H1 (cell line): ENCODE data around the gene ACAA1. TPM values are rescaled to one million over a fixed set of nuclear protein-coding genes. Genes with fewer than 3 reads are reported as not detected.
A peak's percentile ranks its signal among the peaks of the same experiment; 100 is the strongest.

Source experiments
- CTCF ChIA-PET: fragments of 300-600 bp; sonication (Branson Sonifier 250); formaldehyde crosslinking; loops from one replicate; lab custom pipeline; 2021; ENCODE audit not compliant: partially characterized antibody; lab: Charles Lee
- POLR2A ChIA-PET: fragments of 300-600 bp; sonication (Branson Sonifier 250); formaldehyde crosslinking; loops from one replicate; lab custom pipeline; 2021; ENCODE audit warnings: inconsistent platforms; ENCODE audit not compliant: partially characterized antibody; lab: Charles Lee
- DNase-seq, 2 experiments: peaks; one replicate each; pipeline versions ENCODE4 v3.0.0 to v3.0.0-alpha.2; 2010 to 2022; ENCODE audit warnings: low spot score in 2 of 2, low read depth in 1 of 2, mixed read lengths in 1 of 2
- FAIRE-seq: peaks from 2 replicates; lab custom pipeline; 2011; peaks lifted over from hg19 to GRCh38; lab: Jason Lieb, UNC
- H2AFZ ChIP-seq: 2 replicates; pipeline ENCODE4 v1.8.1; 2012; ENCODE audit warnings: low read length, inconsistent platforms
- H2AK5ac ChIP-seq: 2 replicates; pipeline ENCODE4 v1.6.1; 2013; ENCODE audit warnings: low read depth, low read length
- H2BK120ac ChIP-seq: replicated peaks from 2 replicates; pipeline ENCODE3; 2013; ENCODE audit warnings: low read depth, low read length, inconsistent platforms
- H2BK12ac ChIP-seq: 2 replicates; pipeline ENCODE4 v1.6.1; 2013; ENCODE audit warnings: low read depth, low read length
- H2BK15ac ChIP-seq: 2 replicates; pipeline ENCODE4 v1.6.1; 2013; ENCODE audit warnings: low read length
- H2BK20ac ChIP-seq: 2 replicates; pipeline ENCODE4 v1.6.1; 2013; ENCODE audit warnings: low read length
- H2BK5ac ChIP-seq: 2 replicates; pipeline ENCODE4 v1.6.1; 2013; ENCODE audit warnings: low read depth, low read length
- H3K14ac ChIP-seq: 2 replicates; pipeline ENCODE4 v1.6.1; 2013; ENCODE audit warnings: inconsistent platforms; ENCODE audit not compliant: insufficient read length
- H3K18ac ChIP-seq: 2 replicates; pipeline ENCODE4 v1.6.1; 2013; ENCODE audit warnings: low read length; ENCODE audit errors: extremely low read depth
- H3K23ac ChIP-seq: 2 replicates; pipeline ENCODE4 v1.6.1; 2013; ENCODE audit warnings: inconsistent platforms; ENCODE audit not compliant: insufficient read length
- H3K23me2 ChIP-seq: 2 replicates; pipeline ENCODE4 v1.6.1; 2013; ENCODE audit warnings: low read depth, low read length
- H3K27ac ChIP-seq: 2 replicates; pipeline ENCODE4 v1.6.1; 2011; ENCODE audit warnings: low read depth, low read length, inconsistent platforms
- H3K27me3 ChIP-seq, 4 experiments: replicated peaks in 1 of 4; 1 replicate in 1 of 4; 2 replicates in 3 of 4; pipeline versions ENCODE4 v1.6.1 to v1.8.1; 2011 to 2013; ENCODE audit warnings: low read length in 3 of 4, mild to moderate bottlenecking in 3 of 4, inconsistent platforms in 2 of 4, mixed read lengths in 2 of 4, moderate library complexity in 1 of 4; ENCODE audit not compliant: control insufficient read depth in 3 of 4, insufficient read depth in 3 of 4; ENCODE audit errors: extremely low read depth in 1 of 4
- H3K36me3 ChIP-seq, 4 experiments: 2 replicates each; pipeline versions ENCODE4 v1.6.1 to v1.8.1; 2011 to 2013; ENCODE audit warnings: mild to moderate bottlenecking in 4 of 4, low read length in 3 of 4, moderate library complexity in 2 of 4, control low read depth in 1 of 4, inconsistent platforms in 1 of 4; ENCODE audit not compliant: insufficient read depth in 4 of 4, control insufficient read depth in 2 of 4
- H3K4ac ChIP-seq: replicated peaks from 2 replicates; pipeline ENCODE3; 2013; ENCODE audit warnings: low read length, low read depth, mixed read lengths, inconsistent platforms; ENCODE audit not compliant: insufficient read length
- H3K4me1 ChIP-seq, 4 experiments: replicated peaks in 1 of 4; 1 replicate in 1 of 4; 2 replicates in 3 of 4; pipeline versions ENCODE4 v1.6.1 to v1.8.1; 2011 to 2013; ENCODE audit warnings: low read length in 3 of 4, inconsistent platforms in 2 of 4, mixed read lengths in 1 of 4; ENCODE audit not compliant: insufficient read depth in 4 of 4, control insufficient read depth in 3 of 4
- H3K4me2 ChIP-seq, 2 experiments: 2 replicates each; pipeline versions ENCODE4 v1.6.1 to v1.8.1; 2011 to 2013; ENCODE audit warnings: low read depth in 2 of 2, low read length in 2 of 2, control low read depth in 1 of 2, inconsistent platforms in 1 of 2, mild to moderate bottlenecking in 1 of 2; ENCODE audit not compliant: insufficient read depth in 1 of 2
- H3K4me3 ChIP-seq, 4 experiments: fragments of 200-600, 300-600 bp in 1 of 4; sonication (generic), shearing (Covaris generic), sonication (Bioruptor Twin) in 1 of 4; 2 replicates each; pipeline versions ENCODE4 v1.5.1 to v1.8.1; 2011 to 2016; ENCODE audit warnings: low read length in 4 of 4, low read depth in 3 of 4, control low read depth in 2 of 4, inconsistent platforms in 2 of 4, mild to moderate bottlenecking in 2 of 4, mixed read lengths in 1 of 4, moderate library complexity in 1 of 4; ENCODE audit not compliant: insufficient read depth in 2 of 4; ENCODE audit errors: extremely low read depth in 1 of 4
- H3K56ac ChIP-seq: replicated peaks from 2 replicates; pipeline ENCODE3; 2013; ENCODE audit warnings: low read depth, mild to moderate bottlenecking, mixed read lengths, low read length, inconsistent platforms; ENCODE audit not compliant: insufficient read length
- H3K79me1 ChIP-seq: 2 replicates; pipeline ENCODE4 v1.6.1; 2013; ENCODE audit warnings: low read depth, low read length, control low read depth
- H3K79me2 ChIP-seq, 2 experiments: 2 replicates each; pipeline versions ENCODE4 v1.6.1 to v1.8.1; 2012 to 2013; ENCODE audit warnings: low read length in 2 of 2, mild to moderate bottlenecking in 2 of 2, inconsistent platforms in 1 of 2; ENCODE audit not compliant: insufficient read depth in 2 of 2, control insufficient read depth in 1 of 2
- H3K9ac ChIP-seq, 4 experiments: replicated peaks in 1 of 4; 1 replicate in 1 of 4; 2 replicates in 3 of 4; pipeline versions ENCODE4 v1.6.1 to v1.8.1; 2011 to 2013; ENCODE audit warnings: low read depth in 3 of 4, low read length in 3 of 4, control low read depth in 2 of 4, mild to moderate bottlenecking in 2 of 4, moderate library complexity in 2 of 4, inconsistent platforms in 1 of 4; ENCODE audit errors: extremely low read depth in 1 of 4
- H3K9me3 ChIP-seq, 2 experiments: 2 replicates each; pipeline versions ENCODE4 v1.6.1 to v1.8.1; 2012 to 2013; ENCODE audit warnings: mild to moderate bottlenecking in 2 of 2, moderate library complexity in 2 of 2, control low read depth in 1 of 2, inconsistent platforms in 1 of 2, low read depth in 1 of 2, low read length in 1 of 2, mixed read lengths in 1 of 2; ENCODE audit not compliant: insufficient read depth in 2 of 2
- H4K20me1 ChIP-seq, 2 experiments: replicated peaks in 1 of 2; 2 replicates each; pipeline versions ENCODE3 to v1.8.1; 2011 to 2013; ENCODE audit warnings: inconsistent platforms in 2 of 2, low read length in 2 of 2, mild to moderate bottlenecking in 1 of 2; ENCODE audit not compliant: insufficient read depth in 2 of 2, control insufficient read depth in 1 of 2
- H4K5ac ChIP-seq: 2 replicates; pipeline ENCODE4 v1.6.1; 2013; ENCODE audit warnings: low read length, low read depth, mixed read lengths, inconsistent platforms; ENCODE audit not compliant: insufficient read length
- H4K8ac ChIP-seq: 2 replicates; pipeline ENCODE4 v1.8.0; 2013; ENCODE audit warnings: mild to moderate bottlenecking, moderate library complexity, low read length, inconsistent platforms; ENCODE audit not compliant: insufficient read depth; ENCODE audit errors: extremely low read depth
- H4K91ac ChIP-seq: replicated peaks from 2 replicates; pipeline ENCODE3; 2013; ENCODE audit warnings: low read length, mixed read lengths, inconsistent platforms; ENCODE audit not compliant: insufficient read length
- CTCF ChIP-seq, 3 experiments: IDR thresholded peaks; 1 replicate in 2 of 3; 2 replicates in 1 of 3; pipeline versions ENCODE4 v1.5.1 to v1.6.1; 2011; ENCODE audit warnings: low read length in 3 of 3, mild to moderate bottlenecking in 3 of 3, inconsistent platforms in 2 of 3, low read depth in 1 of 3, moderate library complexity in 1 of 3; ENCODE audit not compliant: insufficient read depth in 1 of 3; ENCODE audit errors: control extremely low read depth in 1 of 3
- WGBS, 2 experiments: shearing (Covaris generic) in 1 of 2; methylation state at CpG; one replicate each; pipeline versions ENCODE4 v1.1.6 to v1.1.7; 2013 to 2015; ENCODE audit warnings: low lambda C conversion rate in 2 of 2, mixed read lengths in 2 of 2, inconsistent platforms in 1 of 2, low coverage in 1 of 2, missing lambda C conversion rate in 1 of 2; ENCODE audit not compliant: insufficient replicate concordance in 2 of 2, insufficient coverage in 1 of 2, insufficient read length in 1 of 2; ENCODE audit errors: extremely low coverage in 1 of 2, missing lambda C conversion rate in 1 of 2; 5-methylcytosine and 5-hydroxymethylcytosine counted together
- polyA plus RNA-seq, 7 experiments: library from polyadenylated mRNA; depleted of rRNA in 3 of 7; stranded (reverse) in 5 of 7; unstranded in 2 of 7; fragments of >200 nt in 5 of 7; fragments of 200-250 nt in 2 of 7; gene quantifications; 1 replicate in 5 of 7; 2 replicates in 1 of 7; 4 replicates in 1 of 7; pipeline versions ENCODE4 v1.2.1 to v1.2.3, GENCODE V29; 2011 to 2013; ENCODE audit warnings: missing spikeins in 2 of 7, mixed read lengths in 2 of 7
- total RNA-seq: library from RNA; stranded (reverse); fragmentation: NEBNext Ultra II Directional; extraction: Animal tissue kit (Norgen Biotek cat#: 25700); gene quantifications from 2 replicates; pipeline ENCODE4 v1.2.1, GENCODE V29; 2021
- TF ChIP-seq, protein P1 (sequence below): IDR thresholded peaks from 2 replicates; pipeline ENCODE4 v1.6.1; 2012; ENCODE audit warnings: inconsistent platforms

ACAA1 gene
- total and polyA plus RNA-seq, 2 of the 8 experiments (the other 6 are each of a cell fraction or from before 2014, with no cell fraction given), result 23.1 to 34.8 TPM

DNA sequence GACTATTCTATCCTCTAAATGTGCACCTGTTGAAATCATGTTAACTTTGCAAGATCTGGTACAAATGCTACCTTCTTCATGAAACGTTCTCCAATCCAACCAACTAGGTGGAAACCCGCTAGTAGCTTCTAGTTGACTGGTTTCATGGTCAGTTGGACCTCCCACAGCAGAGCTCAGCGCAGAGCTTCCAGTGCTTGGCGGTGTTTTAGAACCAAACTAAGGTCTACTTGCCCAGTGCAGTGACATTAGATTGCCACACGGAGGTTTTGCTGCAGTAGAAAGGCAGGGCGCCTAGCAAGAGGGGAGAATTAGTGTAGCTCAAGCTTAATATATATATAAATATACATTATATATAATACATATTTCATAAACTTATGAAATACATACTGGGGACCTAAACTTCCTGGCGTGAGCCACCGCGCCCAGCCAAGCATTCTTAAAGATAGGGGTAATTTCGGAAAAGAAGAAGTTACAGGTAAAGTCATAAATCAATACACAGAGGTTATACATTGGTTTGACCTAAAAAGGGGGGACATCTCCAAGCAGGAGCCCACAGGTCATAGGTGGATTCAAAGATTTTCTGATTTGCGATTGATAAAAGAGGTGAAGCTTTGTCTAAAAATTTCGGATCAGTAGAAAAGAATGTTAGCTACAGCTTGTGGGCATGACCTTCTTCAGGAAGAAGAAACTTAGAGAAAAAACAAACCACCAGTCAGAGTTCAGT, 26.4 kb upstream of the ACAA1 start:
- H2BK15ac ChIP-seq, result no peak overlapping the region
- DNase-seq, result no peak
- ChIA-PET CTCF (interaction anchor here (0.8 to 3.2 kb wide), 19 partner anchors 9 to 499 kb away, joined by 3 to 11 read pairs (median 3); partner anchors contain the start of genes ACAA1 and SLC22A14), POLR2A (interaction anchor here (1.4 to 4.1 kb wide), 3 partner anchors 26 to 183 kb away, joined by 3 to 38 read pairs (median 3); partner anchors contain the start of genes ACAA1, MYD88 and XYLB)
- H3K36me3 ChIP-seq, result no peaks in the 10 kb centered on the region
- H4K20me1 ChIP-seq, result peaks cover 0 to 6% of the 10 kb centered on the region in 2 experiments
- H2AFZ ChIP-seq, result no peak overlapping the region
- H3K56ac ChIP-seq, result no peak overlapping the region
- H3K4me1 ChIP-seq, result peaks cover 0 to 2% (median 0%) of the 10 kb centered on the region in 4 experiments; a peak in 3 of 7 replicates
- no peak overlapping the region for H2BK12ac ChIP-seq
- H2AK5ac ChIP-seq, result no peak overlapping the region
- H3K14ac ChIP-seq, result no peak overlapping the region
- no peak overlapping the region for H2BK5ac ChIP-seq
- no peak overlapping the region for H4K5ac ChIP-seq
- no peak overlapping the region for H3K18ac ChIP-seq
- peaks cover 14% of the 10 kb centered on the region; the same call in 1 of the 2 replicates for H3K23me2 ChIP-seq
- no peak overlapping the region for H3K4me3 ChIP-seq
- H3K79me1 ChIP-seq, result no peaks in the 10 kb centered on the region; the same call in 1 of the 2 replicates
- no peak overlapping the region for H4K8ac ChIP-seq
- TF ChIP-seq, protein P1, sequence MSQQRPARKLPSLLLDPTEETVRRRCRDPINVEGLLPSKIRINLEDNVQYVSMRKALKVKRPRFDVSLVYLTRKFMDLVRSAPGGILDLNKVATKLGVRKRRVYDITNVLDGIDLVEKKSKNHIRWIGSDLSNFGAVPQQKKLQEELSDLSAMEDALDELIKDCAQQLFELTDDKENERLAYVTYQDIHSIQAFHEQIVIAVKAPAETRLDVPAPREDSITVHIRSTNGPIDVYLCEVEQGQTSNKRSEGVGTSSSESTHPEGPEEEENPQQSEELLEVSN, result no peak
- TF ChIP-seq CTCF (IDR thresholded peaks at IDR 0.05; ENCODE audit: control extremely low read depth in 1 of 3, insufficient read depth in 1 of 3, low read depth in 1 of 3, low read length in 3 of 3), result peak in 1 of 3 experiments; percentile 16; a peak in 2 of 4 replicates
- TF ChIP-seq, all 59 proteins: peak for 1
- Histone ChIP-seq H3K9ac (no peak overlapping the region), H3K23ac (no peak overlapping the region), H3K4ac (no peak overlapping the region), H2BK20ac (no peak overlapping the region), H3K27me3 (no peaks in the 10 kb centered on the region), H3K9me3 (no peaks in the 10 kb centered on the region), H2BK120ac (no peak overlapping the region), H3K4me2 (no peak overlapping the region; a peak in 1 of 4 replicates), H3K27ac (no peak overlapping the region), H3K79me2 (peaks cover 4 to 24% of the 10 kb centered on the region in 2 experiments), H4K91ac (no peak overlapping the region)
- WGBS, 2 experiments, result 83% methylated on average over 12 of the region's 12 CpGs; no CpG with 5 or more reads in 1 of the 2 experiments
- no peak for FAIRE-seq
